8988T (cell line): ENCODE measurements around the gene INPP4B.
"Not testable (repeated sequence)": the region's sequence is repeated elsewhere in the genome, so short reads cannot be mapped to it uniquely, and the experiment has no call there.

Source experiments
- DNase-seq: peaks from one replicate; pipeline ENCODE4 v3.0.0; 2011

Gene INPP4B

DNA sequence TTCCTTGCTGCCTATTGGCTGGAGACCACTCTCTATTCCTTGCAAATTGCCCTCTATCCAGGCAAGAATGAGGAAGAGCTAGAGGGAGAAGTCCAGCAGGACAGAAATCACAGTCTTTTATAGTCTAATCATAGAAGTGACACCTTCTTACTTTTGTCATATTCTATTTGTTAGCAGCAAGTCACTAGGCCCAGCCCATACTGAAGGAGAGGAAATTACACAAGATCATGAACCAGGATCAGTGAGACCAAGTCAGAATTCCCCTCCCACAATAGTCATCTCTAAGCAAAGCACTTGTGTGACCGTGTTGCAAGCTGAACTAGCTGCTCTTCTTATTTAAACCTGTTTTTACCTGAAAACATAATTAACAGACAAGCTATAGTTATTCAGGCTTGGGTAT lies 317.7 kb downstream of the INPP4B start:
- DNase-seq: no peak

DNA sequence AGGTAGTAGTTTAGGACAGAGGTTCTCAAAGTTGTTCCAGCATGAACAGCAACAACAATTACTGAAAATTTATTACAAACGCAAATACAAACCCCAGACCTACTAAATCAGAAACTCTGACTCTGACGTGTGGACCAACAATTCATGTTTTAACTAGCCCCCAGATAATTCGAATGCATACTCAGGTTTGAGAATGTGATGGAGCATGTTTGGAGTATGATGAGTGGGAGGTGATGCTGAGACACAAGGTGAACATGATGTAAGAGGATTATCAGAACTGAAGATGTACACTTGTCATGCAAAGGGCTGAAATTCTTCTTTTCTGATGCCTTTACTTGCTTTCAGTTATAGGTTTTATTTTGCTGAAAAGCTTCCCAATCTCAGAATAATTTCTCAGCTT lies 323.0 kb downstream of the INPP4B start:
- DNase-seq: no peak

DNA sequence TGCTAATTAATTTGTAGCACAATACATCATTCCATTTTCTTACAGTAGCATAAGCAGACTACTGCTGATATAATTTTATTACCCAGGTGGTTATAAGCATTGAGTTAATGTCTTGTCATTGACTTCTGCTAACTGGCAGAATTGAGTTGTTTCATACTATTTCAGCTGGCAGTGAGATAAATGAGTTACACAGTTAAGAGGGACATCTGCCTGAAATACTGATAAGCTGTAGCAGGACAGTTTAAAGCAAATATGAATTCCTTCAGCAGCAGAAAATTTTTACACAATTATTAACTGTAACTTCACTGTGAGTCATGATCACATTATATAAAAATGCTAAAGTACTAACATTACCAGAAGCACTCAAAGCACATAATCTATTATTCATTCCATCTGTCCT lies 326.8 kb downstream of the INPP4B start:
- no peak for DNase-seq

DNA sequence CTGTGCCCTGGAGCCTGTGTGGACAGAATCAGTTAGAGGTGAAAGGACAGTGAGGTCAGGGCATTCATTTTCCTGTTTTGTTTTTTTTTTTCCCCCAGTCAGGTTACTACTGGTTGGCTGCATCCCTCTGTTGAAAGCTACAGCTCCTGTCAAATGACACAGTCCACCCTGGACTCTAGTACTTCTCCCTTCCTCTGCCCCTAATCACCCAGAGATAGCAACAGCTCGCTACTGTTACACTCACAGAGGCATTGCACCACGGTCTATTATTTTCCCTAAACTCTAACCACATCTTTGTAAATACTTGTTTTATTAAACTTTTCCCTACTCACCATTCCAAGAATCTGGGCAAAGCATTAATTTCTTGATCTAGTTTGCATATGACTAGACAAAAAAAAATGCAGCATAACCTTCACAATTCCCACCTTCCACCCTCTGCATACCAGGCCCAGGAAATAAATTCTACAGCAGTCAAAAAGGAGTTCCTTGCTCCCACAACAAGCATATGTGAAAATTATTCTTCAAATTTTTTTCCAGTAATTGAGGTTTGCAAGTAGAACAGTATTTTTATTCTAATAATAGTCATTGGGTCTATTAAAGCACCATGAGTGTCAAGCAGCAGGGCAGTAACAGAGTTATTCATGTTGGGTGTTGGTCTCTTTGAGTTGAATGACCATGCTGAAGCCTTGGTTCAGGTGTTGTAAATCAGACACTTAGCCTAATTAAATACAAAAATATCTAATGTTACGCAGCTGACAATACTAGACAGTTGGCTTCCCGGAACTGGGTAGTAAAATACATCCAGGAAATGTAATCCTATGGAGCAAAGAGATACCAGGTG lies 329.2 kb downstream of the INPP4B start:
- no peak for DNase-seq

DNA sequence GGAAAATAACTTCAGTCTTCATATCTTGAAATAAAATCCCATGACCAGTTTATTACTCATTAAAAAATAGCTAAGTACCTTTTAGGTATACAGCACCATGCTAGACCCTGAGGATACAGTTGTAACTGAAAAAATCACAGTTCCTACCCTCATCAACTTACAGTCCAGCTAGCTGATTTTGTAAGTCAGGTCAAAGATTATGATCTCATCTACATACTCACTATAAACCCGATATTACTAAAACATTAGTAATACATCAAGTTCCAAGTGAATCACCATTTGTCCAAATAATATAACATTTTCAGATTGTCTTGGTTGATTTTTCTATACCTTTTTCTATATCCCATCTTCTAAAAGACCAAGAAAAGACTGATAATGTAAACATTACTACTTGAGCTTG lies 333.9 kb downstream of the INPP4B start:
- no peak for DNase-seq

DNA sequence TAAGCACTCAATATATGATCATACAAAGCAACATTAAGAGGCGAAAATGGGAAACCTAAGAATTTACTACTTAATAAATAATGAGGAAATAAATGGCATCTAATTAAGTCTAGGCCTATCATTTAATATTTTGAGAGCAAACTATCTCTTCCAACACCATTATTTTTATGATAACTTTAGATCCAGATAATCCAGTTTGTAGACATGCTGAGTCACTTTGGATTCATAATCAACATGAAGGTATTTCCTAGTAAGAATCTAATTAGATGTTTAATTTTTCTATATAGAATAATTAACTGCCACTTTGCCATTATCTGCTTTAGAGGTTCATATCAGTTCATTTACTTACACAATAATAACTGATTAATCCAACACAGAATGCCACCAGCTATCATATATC lies 336.2 kb downstream of the INPP4B start:
- DNase-seq: no peak

DNA sequence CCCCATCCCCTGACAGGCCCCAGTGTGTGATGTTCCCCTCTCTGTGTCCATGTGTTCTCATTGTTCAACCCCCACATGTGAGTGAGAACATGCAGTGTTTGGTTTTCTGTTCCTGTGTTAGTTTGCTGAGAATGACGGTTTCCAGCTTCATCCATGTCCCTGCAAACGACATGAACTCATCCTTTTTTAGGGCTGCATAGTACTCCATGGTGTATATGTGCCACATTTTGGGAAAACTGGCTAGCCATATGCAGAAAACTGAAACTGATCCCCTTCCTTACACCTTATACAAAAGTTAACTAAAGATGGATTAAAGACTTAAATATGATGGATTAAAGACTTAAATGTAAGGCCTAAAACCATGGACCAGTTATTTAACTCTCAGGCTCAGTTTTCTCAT lies 336.7 kb downstream of the INPP4B start:
- DNase-seq: not testable (repeated sequence)

DNA sequence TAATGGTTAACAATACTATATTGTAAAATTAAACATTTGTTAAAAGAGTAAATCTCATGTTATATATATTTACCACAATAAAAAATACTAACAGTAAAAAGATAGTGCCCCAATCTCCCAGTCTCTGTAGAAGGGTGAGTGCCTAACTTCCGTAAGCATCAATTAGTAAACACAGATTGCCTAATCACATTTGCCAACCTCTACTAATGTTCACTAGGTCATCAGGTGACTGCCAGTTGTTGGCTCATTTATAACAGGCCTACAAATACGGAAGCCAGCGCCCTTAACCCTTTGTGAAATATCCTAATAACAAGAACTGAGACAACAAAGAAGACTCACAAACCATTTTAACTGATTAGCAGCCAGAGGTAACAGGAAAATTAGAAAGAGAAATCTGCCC lies 345.1 kb downstream of the INPP4B start:
- DNase-seq: no peak

DNA sequence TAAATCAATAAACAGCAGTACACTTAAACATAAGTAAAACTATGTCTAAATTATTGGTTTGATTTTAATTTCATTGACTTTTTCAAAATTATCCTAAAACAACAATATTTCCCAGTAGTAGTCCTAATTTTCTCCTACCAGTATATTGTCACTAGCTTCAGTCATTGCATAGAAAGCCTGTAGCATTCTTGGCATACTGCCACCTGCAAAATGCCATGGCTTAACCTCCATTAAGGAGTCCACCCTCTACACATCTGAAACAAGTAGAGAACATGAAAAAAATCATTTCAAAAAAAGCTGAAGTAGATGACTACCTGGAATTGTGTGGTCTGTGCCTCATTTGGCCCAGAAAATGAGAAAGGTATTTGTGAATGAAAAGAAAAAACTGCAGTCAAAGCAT lies 348.5 kb downstream of the INPP4B start:
- DNase-seq: no peak

DNA sequence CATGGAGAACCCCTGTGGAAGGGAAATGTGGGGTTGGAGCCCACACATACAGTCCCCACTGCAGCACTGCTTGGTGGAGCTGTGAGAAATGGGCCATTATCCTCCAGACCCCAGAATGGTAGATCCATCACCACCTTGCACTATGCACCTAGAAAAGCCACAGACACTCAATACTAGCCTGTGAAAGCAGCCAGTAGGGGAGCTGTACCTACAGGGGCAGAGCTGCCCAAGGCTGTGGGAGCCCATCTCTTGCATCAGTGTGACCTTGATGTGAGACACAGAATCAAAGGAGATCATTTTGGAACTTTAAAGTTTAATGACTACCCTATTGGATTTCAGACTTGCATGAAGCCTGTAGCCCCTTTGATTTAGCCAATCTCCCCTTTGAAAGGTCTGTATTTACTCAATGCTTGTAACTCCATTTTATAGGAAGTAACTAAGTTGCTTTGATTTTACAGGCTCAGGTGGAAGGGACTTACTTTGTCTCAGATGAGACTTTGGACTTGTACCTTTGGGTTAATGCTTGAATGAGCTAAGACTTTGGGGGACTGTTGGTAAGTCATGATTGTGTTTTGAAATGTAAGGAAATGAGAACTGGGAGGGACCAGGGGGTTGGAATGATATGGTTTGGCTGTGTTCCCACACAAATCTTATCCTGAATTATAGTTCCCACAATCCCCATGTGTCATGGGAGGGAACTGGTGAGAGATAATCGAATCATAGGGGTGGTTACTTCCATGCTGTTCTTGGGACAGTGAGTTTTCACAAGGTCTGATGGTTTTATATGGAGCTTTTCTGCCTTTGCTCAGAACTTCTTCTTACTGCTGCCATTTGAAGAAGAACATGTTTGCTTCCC lies 352.6 kb downstream of the INPP4B start:
- no peak for DNase-seq

DNA sequence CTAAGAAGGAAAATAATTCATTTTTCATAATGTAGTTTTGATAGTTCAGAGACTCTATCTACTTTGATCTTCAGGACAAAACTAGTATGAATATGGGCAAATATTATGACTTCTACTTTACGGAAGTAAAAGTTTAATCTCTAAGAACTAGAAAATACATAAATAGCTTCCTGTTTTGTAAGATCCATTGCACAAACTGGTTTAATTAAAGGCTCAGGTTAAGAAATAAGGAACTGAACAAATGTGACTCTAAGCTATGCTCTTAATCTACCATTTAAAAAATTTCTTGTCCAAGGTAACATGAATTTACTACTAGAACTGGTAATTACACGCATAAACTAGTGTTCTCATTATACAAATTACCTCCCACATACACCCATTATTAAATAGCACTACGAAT lies 360.6 kb downstream of the INPP4B start:
- DNase-seq: no peak

DNA sequence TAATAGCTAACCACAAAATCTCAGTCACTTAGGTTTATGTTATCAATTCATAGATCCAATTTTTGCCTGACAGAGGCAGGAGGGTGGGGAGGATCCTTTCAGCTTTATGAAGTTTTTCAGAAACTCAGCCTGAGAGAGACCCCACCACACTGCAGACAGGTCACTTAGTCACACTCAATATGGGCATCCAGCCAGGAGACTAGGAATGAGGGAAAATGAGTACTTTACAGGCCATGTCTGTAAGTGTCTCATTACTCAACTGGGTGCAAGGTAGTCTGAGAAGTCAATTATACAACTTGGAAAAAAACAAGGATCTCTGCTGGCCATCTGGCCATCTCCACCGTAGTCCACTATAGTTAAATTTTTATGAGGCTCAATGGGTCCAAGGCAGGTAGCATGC lies 365.9 kb downstream of the INPP4B start:
- DNase-seq: no peak

DNA sequence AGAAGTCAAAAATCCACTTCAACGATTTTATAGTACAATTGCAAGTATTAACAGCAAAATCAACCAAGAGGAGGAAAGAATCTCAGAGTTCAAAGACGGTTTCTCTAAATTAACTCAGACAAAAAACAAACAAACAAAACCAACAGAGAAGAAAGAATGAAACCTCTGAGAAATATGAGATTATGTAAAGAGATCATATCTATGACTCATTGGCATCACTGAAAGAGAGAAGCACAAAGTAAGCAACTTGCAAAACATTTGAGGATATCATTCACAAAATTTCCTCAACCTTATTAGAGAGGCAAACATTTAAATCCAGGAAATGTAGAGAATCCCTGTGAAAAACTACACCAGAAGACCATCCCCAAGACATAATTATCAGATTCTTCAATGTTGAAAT lies 370.4 kb downstream of the INPP4B start:
- DNase-seq: no peak

DNA sequence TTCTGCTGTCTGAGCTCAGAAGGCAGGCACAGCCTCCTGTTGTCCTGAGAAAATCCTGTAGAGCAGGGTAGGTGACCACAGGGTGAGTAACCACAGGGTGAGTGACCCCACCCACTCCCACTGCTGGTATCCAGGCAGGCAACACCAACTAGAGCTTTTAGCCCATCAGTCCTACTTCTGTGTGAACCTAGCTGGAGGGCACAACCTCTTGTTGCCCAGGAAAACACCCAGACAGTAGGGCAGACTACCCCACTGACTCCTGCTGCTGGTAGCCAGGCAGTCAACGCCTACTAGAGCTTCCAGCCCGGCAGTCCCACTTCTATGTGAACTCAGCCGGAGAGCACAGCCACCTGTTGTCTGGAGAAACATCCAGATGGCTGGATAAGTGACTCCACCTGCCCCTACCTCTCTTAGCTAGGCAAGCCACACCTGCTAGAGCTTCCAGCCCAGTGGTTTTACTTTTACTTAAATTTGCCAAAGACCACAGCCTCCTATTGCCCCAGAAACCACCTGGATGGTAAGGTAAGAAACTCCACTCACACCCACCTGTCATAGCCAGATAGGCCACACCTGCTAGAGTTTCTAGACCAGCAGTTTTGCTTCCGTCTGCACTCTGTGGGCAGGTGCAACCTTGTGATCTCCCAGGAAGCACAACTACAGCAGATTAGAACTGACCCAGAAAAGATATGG lies 371.6 kb downstream of the INPP4B start:
- no peak for DNase-seq

DNA sequence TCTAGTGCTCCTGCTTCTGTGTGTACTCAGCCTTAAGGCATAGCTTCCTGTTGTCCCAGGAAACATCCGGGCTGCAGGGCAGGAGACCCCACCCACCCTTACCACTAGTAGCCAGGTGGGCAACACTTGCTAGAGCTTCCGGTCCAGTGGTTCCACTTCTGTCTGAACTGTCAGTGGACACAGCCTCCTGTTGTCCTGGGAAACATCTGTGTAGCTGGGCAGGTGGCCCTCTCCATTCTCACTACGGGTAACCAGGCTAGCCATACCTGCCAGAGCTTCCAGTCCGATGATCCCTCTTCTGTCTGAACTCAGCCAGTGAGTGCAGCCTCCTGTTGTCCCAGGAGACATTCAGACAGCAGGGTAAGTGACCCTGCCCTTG lies 372.2 kb downstream of the INPP4B start:
- DNase-seq: no peak

DNA sequence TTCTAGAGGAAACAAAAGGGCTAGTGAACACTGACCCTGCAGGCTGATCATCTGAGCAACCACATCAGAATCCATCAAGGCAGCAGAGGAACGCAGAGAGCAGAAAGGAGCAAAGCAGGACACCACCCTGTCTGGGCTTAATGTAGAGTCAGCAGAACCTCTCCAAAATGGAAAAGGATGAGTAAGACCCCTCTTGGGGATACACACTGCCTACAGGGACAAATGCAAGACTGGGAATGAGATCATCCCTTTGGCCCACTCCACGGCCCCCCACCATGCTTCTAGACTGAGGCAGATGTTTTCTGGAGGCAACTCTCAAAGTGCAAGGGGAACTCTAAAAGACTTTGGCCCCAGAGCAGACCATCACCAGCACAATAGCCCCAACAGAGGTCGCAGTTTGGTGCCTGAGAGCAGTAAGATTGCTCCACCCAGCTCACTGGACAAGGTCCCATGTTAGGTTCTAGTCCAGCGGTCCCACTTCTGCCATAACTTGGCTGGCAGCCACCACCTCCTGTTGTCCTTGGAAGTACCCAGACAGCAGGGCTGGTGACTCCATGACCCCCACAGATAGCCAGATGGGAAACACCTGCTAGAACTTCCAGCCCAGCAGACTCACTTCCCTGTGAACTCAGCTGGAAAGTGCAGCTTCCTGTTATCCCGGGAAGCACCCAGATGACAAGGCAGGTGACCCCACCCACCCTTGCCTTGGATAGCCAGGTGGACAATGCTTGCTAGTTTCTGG lies 372.7 kb downstream of the INPP4B start:
- no peak for DNase-seq

DNA sequence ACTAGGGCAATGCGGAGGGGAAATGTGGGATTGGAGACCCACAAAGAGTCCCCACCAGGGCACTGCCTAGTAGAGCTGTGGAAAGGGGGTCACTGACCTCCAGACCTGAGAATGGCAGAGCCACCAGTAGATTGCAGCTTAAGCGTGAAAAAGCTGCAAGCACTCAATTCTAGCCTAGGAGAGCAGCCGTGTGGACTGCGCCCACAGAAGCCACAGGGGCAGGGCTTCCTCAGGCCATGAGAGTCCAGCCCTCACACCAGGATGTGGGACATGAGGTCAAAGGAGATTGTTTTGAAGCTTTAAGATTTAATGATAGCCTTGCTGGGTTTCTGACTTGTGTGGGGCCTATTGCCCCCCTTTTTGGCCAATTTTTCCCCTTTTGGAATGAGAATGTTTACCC lies 379.0 kb downstream of the INPP4B start:
- DNase-seq: no peak

DNA sequence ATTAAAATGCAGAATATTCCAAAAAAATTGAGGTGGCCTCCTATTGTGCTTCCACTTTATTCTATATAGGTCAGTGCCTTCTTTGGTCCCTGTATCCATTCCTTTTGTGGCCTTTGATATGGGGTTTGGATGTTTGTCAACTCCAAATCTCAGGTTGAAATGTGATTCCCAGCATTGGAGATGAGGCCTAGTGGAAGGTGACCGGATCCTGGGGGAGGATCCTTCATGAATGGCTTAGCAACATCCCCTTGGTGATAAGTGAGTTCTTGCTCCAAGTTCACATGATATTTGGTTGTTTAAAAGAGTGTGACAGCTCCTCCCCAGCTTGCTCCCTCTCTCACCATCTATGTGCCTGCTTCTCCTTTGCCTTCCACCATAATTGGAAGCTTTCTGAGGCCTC lies 380.6 kb downstream of the INPP4B start:
- DNase-seq: no peak

DNA sequence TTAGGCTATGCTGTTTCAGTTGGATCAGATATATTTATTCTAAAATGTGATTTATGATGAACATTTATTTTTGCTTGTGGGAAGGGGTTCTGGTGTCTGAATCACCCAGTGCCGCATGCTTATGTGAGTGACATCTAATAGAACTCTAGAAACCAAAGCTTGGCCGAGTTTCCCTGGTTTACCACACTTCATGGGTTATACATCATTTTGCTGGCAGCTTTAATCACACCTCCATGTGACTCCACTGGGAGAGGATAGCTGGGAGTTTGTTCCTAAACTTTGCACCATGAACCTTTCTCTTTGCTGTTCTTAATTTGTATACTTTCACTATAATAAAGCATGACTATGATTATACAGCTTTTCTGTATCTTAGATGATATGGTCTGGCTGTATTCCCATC lies 382.9 kb downstream of the INPP4B start:
- DNase-seq: no peak

DNA sequence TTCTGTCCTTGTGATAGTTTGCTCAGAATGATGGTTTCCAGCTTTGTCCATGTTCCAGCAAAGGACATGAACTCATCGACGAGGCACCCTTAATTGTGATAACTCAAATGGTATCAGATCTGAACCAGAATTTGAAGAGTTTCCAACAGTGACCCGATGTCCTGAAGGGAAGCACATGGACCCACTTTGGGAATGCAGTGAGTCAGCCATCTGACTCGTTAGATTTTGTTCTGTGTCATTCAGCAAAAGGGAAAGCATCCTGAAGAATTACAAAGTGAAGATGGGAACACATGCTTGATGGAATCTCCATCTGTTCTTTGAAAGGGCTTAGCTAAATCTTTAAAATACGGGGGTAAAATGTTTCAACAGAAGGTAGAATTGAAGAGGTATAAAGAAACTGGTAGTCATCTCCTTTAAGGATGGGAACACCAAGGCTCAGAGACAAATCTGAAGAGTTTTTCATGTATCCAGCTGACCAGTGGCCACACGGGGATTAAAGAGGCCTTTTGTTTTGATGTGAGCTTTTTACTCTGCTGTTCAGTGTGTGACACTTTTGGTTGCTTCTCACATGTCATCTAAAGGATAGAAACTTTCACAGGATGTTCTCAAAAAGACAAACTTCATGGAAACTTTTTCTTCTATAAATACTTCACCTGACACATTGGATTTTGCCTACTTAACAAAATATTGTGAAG lies 393.8 kb downstream of the INPP4B start:
- DNase-seq: no peak

DNA sequence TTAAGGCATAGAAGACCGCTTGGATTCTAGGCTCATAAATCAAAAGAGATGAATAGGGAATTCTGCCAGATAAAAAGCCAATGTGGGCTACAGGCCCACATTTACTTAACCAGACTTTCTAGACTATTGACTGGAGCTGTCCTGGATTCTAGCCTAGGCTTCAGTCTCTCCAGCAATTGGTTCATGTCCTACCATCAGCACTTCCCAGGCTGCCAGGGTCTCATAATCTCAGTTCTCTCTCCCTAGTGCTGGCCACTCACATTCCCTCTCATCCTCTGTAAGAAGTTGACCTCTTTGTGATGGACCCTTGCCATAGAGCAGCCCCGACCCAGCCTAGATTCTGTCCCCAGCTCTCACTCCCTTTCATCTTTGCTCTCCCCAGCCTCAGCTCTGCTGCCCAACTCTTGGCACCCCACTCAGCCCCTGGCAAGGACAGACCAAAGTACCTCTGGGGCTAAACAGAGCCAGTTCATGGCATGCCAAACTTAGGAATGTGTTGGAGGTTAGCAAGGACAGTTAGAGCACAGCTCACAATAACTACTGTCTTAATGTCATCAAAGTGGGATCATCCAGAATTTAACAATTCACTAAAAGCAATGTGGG lies 396.2 kb downstream of the INPP4B start:
- DNase-seq: no peak

DNA sequence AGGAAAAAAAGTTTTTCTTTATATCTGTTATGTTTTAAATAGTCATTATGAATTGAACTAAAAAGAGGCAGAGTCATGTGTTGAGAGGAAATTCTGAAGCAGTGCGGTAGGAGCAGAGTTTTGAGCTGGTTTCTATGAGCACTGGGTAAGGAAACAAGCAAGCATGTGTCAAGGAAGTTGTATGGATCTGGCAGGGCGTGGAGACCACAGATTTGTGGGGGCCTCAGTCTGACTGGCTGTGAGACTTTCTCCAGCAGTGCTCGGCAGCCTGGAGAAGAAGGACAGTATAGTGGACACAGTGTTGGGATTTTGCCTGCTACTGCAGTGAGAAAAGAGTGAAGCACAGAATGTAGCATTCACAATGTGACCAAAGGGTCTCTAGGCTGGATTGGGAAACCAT lies 399.1 kb downstream of the INPP4B start:
- DNase-seq: no peak
